AML-193 (cell line): ENCODE data around the gene ADGRF5.

ENCODE experiments used
- DNase-seq, 2 experiments: peaks; one replicate each; lab custom pipeline; 2025; lab: John Stamatoyannopoulos, UW

The ADGRF5 gene

DNA sequence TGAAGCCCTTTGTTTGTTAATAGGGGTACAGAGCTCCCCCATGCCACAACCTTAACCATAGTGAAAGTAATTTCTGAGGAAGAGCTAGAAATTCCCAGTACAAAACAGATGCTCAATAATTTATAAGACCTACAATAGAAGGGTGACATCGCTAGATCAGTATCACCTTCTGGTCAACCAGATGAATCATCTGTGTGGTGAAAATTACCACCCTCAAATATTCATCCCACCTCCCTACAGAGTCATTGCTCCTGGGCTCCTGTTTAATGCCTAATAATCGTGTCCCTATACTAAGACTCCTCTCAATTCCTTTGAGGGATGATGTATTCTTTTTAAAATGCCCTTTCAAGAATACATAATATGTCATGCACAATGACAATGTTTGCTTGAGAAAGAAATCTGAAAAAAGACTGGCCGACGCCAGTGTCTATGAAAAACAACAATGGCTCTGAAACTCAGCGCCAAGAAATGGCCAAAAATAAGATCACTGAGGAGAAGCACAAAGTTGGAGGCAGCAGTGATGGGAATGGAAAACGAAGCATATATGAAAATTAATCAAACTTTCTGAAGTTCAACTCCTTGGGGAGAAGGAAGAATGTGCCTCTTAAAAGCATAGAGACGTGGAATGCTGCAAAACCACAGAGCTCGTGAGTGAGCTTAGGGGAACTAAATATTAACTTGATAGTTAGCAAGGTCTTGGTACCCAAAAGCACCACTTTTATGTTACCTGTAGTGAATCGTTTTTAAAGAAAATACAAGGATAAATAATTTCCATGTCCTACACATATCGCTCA, 11.0 kb upstream of the ADGRF5 start:
- no peak for DNase-seq

- DNase-seq, result no peak
Observed at GRCh38 chr6:46931416-46931815, 9.7 kb upstream of the ADGRF5 start.

DNA sequence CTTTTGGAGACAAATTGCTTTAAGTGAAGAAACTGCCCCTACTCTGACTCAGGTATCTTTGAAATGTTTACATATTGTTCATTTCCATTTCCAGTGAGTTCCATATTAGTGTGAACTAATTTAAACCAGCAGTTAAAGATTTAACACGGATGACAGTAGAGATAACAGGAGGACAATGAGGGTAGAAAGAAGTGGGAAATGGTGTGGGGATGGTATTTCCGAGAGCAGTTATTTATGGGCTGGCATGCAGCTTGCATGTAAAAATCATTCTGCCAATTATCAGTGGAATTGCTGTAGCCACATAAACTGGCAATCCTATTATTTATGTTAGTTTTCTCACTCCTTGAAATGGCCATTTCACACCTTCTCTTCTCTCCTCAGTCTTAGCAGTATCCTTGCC, 8.6 kb upstream of the ADGRF5 start:
- DNase-seq, result no peak

DNA sequence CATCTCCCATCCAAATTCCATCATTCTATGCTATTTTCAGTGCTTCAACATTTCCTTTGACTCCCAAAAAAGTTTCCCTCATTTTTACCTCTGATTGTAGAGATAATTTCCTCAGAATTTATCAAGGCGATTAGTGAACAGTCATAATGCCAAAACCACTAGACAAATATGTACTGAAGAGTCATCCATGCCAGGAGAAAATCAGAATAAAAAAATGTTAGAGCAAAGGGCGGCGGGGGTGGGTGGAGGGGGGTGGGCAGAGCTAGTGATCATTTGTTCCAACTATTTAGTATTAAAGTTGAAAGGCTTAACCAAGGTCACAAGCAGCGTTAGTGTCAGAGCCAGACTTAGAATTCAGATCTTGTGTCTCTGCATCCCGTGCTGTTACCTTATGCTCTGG, 5.3 kb upstream of the ADGRF5 start:
- no peak for DNase-seq

GRCh38 chr6:46926481-46926880, 4.7 kb upstream of the ADGRF5 start:
- DNase-seq, result no peak

- no peak for DNase-seq
Observed at GRCh38 chr6:46925563-46926253, 4.0 kb upstream of the ADGRF5 start.

GRCh38 chr6:46923476-46923875, 1.7 kb upstream of the ADGRF5 start:
- no peak for DNase-seq

GRCh38 chr6:46921059-46921458, 679 bp downstream of the ADGRF5 start:
- DNase-seq, result no peak

DNA sequence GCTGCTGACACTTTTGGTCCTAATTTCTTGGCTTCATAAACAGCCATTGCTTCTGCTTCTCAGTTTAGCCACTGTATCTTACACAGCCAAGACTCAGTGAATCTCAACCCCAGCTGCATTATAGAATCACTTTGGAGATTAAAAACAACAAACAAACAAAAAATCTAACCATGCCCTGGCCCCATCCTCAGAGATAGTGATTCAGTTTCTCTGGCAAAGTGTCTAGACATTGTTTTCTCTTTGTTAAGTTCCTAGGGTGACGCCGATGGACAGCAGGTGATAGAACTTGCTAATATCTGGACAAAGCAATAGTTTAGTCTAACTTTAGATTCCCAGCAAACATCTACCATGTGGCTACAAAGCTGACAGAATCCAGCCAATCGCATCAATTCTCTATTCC, 2.9 kb downstream of the ADGRF5 start:
- DNase-seq, result no peak

DNA sequence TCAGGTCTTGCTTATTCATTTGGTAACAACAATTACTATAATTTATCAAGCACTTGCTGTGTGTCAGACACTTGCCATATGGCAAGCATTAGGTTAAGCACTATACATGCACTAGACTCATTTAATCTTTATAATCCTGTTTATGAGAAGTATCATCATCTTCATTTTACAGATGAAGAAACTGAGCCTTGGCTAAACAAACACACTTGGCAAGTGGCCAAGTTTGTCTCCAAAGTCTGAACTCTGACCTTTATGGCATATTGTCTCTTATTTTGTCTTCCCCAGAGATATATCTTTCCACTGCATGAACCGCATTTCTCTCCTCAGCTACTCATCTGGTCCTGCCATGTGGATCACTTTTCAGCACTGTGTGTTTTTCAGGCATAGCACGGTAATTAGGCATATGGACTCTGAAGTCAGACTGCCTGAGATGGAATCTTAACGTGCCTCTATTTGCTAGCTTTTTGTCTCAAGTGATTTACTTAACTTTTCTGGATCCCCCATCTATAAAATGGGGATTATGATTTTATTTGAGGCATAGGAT, 4.7 kb downstream of the ADGRF5 start:
- no peak for DNase-seq

DNA sequence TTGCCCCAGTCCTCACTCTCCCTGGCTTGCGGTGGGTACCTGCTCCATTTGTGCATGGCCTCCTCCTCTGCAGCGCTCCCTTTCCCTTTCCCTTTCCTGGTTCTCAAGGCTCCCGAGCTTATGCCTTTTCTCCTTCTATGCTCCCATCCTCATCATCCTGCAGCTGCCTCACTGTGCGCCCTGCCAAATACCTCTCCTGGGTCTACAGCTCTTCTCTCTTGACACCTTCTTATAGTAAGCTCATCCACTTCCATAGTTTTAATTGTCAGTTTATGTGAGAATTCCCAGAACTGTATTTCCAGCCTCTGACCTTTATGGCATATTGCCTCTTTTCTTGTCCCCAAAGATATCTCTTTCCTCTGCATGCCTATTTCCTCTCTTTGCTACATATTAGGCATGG, 5.9 kb downstream of the ADGRF5 start:
- no peak for DNase-seq

DNA sequence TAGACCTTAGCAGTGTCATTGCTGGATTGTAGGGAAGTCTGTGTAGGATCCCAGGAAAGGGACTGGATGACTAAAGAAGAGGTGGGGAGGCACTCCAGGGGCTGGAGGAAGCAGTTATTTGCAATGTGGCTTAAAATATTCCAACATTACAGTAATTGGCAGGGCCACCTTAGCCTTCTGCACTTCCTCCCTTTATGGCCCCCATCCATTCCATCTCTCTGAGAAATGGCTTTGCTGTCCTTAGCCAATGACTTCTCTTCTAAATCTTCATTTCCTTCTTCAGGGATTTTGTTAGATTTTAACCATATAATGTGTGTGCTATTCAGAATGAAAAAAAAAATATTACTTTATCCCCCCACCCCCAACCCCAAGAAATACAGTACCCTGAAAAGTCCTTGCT, 6.4 kb downstream of the ADGRF5 start:
- no peak for DNase-seq

- no peak for DNase-seq
Observed at GRCh38 chr6:46914279-46914810, 7.4 kb downstream of the ADGRF5 start.

DNA sequence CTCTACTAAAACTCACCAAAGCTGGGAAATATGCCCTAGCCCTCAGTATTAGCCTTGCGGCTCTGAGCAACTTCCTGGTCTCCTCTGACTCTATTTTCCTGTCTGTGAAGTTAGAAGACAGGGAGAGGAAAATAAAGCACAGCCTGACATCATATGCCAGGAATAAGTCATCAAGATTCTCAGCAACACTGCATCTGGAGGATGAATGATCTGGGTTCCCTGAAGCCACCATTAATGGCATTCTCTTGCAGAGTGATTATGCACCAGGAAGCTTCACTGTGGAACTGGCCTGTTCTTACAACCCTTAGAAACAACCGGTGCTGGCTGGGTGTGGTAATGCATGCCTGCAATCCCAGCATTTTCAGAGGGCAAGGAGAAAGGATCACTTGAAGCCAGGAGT, 12.4 kb downstream of the ADGRF5 start:
- DNase-seq, result no peak

DNA sequence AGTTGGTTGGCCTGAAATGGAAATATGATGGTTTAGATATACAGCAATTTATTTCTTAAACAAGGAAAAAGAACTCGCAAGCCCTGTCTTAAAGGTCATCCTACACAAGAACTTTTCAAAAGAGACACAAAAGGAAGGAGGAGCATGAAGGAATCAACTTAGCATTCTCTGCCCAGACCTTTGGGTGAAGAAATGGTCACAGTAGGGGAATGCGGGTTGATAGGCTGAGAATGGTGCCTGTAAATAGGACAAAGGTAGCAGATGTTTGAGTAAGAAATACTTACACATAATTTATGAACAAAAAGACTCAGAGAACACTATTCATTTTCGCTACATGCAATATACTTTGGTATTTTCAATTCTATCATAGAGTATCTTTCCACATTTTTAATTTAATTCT, 15.0 kb downstream of the ADGRF5 start:
- DNase-seq, result no peak

DNA sequence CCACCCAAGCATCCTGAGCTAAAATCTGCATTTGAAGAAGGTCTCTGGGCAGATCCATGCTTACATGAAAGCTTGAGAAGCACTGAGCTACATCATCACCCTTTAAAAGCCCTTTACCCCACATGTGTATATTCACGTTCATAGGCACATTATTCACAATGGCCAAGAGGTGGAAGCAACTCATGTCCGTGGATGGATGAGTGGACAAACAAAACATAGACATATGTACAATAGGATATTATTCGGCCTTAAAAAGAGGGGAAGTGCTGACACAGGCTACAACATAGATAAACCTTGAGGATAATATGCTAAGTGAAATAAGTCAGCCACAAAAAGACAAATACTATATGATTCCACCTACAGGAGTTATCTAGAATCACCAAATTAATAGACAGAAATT, 17.6 kb downstream of the ADGRF5 start:
- DNase-seq, result no peak

DNA sequence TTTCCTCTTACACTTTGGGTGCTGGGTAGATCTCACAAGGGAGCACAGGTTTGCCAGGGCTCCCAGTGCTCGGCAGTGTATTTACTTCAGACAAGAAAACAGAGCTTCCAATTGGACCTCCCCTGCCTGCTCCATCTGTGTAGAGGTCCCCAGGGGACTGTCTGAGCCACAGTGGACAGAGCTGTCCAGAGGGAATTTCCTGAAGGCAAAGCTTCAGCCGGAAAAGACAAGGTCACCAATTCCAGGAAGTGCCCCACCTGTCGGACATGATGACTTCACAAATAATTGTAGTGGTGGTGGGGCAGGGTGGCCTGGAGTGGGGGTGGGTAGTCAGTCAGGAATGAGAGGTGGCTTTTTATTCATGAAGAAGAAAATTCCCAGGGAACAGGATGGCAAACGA, 18.6 kb downstream of the ADGRF5 start:
- no peak for DNase-seq

- no peak for DNase-seq
Observed at GRCh38 chr6:46901882-46902314, 19.8 kb downstream of the ADGRF5 start.

GRCh38 chr6:46900266-46900665, 21.5 kb downstream of the ADGRF5 start:
- no peak for DNase-seq

- no peak for DNase-seq
Observed at GRCh38 chr6:46899659-46900058, 22.1 kb downstream of the ADGRF5 start.

DNA sequence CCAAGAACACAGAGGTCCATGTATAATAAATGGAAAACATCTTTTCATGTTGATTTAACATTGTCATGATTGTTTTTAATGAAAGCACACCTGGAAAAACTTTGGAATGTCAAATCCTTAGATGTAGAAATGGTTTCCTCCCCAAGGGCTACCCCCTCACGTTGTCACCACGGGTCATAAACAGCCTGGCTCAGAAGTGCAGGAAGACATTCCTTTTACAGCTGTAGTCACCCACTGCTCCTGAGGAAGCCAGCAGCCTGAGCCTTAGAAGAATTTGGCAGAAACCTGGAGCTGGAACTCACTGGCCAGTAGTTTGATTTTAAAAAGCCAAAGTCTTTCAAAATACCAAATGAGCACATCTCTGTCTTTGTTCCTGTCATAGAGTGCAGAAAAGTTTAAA, 23.7 kb downstream of the ADGRF5 start:
- no peak for DNase-seq

DNA sequence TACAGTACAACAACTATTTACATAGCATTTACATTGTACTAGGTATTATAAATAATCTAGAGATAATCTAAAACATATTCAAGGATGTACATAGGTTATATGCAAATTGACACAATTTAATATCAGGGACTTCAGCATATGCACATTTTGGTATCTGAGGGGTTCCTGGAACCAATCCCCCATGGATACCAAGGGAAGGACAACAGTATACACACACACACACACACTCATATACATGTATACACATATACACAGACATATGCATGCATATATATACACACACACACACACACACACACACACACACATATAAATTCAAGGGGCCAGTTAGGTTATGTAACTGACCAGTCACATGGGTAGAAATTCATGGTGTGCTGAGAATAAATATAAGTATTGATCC, 24.9 kb downstream of the ADGRF5 start:
- no peak for DNase-seq

DNA sequence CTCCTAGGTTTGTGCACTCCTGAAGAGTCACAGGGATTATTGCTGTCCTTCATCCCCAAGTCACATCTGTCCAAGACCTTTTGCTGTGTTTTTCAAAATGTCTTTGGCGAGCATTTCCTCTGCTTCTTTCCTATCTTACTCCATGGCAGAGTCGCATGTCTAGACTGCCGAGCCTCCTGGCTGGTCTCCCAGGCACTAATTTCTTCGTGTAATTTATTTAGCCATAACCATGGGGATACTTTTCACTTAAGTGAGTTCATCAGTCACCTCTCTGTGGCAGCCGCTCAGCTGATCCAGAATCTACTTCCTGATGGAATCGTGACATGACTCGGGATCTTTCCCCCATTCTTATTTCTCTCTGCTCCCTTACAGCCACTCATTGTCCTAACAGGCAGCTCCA, 25.8 kb downstream of the ADGRF5 start:
- no peak for DNase-seq
